Thymus (tissue), 14 donors: Measurements from ENCODE around the gene CFAP20DC. TPM values are rescaled to one million over a fixed set of nuclear protein-coding genes. Genes with fewer than 3 reads are reported as not detected.
A peak's percentile ranks its signal among the peaks of the same experiment; 100 is the strongest.
"Not testable (repeated sequence)": the region's sequence is repeated elsewhere in the genome, so short reads cannot be mapped to it uniquely, and the experiment has no call there.

Experiments used
- DNase-seq, 9 donors: peaks; one replicate each; pipeline ENCODE4 v3.0.0-alpha.2; 2013; ENCODE audit warnings: low spot score in 9 of 9, low read depth in 6 of 9, missing footprints in 1 of 9
- H3K27ac ChIP-seq, 2 donors: one replicate each; pipeline ENCODE4 v1.5.1; 2013; ENCODE audit warnings: control low read depth in 1 of 2, low read depth in 1 of 2, low read length in 1 of 2, mild to moderate bottlenecking in 1 of 2, moderate library complexity in 1 of 2
- H3K27me3 ChIP-seq, 2 donors: one replicate each; pipeline ENCODE4 v1.5.1; 2013; ENCODE audit warnings: low read length in 1 of 2; ENCODE audit not compliant: control insufficient read depth in 2 of 2, insufficient read depth in 1 of 2
- H3K36me3 ChIP-seq, 2 donors: one replicate each; pipeline ENCODE4 v1.5.1; 2013; ENCODE audit warnings: low read length in 1 of 2, mild to moderate bottlenecking in 1 of 2, moderate library complexity in 1 of 2; ENCODE audit not compliant: control insufficient read depth in 2 of 2, insufficient read depth in 2 of 2
- H3K4me1 ChIP-seq, 2 donors: one replicate each; pipeline ENCODE4 v1.5.1; 2013; ENCODE audit warnings: low read length in 2 of 2; ENCODE audit not compliant: control insufficient read depth in 2 of 2, insufficient read depth in 2 of 2
- H3K4me3 ChIP-seq, 2 donors: one replicate each; pipeline ENCODE4 v1.5.1; 2013; ENCODE audit warnings: low read length in 2 of 2, control low read depth in 1 of 2, mild to moderate bottlenecking in 1 of 2
- H3K9me3 ChIP-seq, 2 donors: one replicate each; pipeline ENCODE4 v1.5.1; 2013; ENCODE audit warnings: low read length in 1 of 2, mild to moderate bottlenecking in 1 of 2; ENCODE audit not compliant: control insufficient read depth in 2 of 2, insufficient read depth in 1 of 2
- whole genome bisulfite sequencing: extraction: QIAGEN DNeasy Blood & Tissue Kit; methylation state at CpG from one replicate; pipeline ENCODE4 v1.1.7; 2013; 5-methylcytosine and 5-hydroxymethylcytosine counted together
- long read RNA-seq, 10 donors: transcript quantifications; one replicate each; lab custom pipeline, GENCODE V29; 2026
- polyA plus RNA-seq: library from polyadenylated mRNA; stranded (reverse); fragments of 200-250 nt; gene quantifications from one replicate; pipeline ENCODE4 v1.2.3, GENCODE V29; 2013
- total RNA-seq: library from RNA; stranded (reverse); fragments of 120-200 nt; gene quantifications from one replicate; pipeline ENCODE4 v1.2.4, GENCODE V29; 2013
- donor health status: healthy.

Gene CFAP20DC
- total RNA-seq (1.6 TPM), polyA plus RNA-seq (1.0 TPM)
- long read RNA-seq, donor 1 = 0 reads
- long read RNA-seq, donor 2 = 0 reads
- long read RNA-seq, donor 3 = 0 reads
- long read RNA-seq, donor 4 = 0 reads
- long read RNA-seq, donor 5 = 0 reads
- long read RNA-seq, donor 6 = 0 reads
- long read RNA-seq, donor 7 = 0 reads
- long read RNA-seq, donor 8 = 0 reads
- long read RNA-seq, donor 9 = 0 reads
- long read RNA-seq, donor 10 = 0 reads

DNA sequence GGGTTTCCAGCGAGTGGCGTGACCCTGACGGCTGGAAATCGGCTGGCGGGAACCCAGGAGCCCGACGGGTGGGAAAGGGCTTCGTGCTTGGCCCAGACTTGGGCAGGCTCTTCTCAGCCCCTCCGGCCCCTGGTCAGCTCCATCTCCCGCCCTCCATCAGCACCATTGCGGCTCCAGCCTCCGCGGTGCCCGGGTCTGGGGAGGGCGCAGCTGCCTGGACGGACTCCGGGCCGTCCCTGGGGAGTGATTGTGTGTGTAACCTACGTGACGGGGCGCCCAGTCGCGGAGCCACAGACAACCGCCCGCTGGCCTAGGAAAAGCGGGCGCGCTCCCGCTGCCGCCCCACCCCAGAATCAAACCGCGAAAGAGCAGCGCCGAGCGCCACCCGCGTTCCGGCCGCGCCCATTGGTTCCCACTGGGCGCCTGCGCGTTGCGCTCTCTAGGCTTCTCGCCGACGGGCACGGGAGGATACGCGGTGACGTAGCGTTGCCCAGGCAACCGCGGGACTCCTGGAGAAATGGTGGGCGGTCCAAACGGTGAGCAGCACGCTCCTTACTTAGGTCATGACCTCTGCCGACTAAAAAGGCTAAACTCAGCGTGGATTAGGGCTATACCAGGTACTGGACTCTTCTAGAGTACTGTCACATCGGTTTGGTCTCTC lies at the start of gene CFAP20DC:
Gene CFAP20DC, minus strand, starts transcription at position 355 of the 661 bp plus-strand sequence. CDS start 394 bp downstream, outside the sequence.
- H3K4me1 ChIP-seq = peaks cover 0 to 11% of the 10 kb centered on the region in 2 donors
- 4% methylated on average over 60 of the region's 60 CpGs for WGBS
- H3K36me3 ChIP-seq = no peaks in the 10 kb centered on the region
- H3K27ac ChIP-seq = peak within 1 kb of the TSS in 1 of 2 donors; percentile 34
- DNase-seq = peak; percentile 77 to 95 (median 87)
- no peaks in the 10 kb centered on the region for H3K27me3 ChIP-seq
- no peaks in the 10 kb centered on the region for H3K9me3 ChIP-seq
- H3K4me3 ChIP-seq = peak within 1 kb of the TSS; percentile 66 to 77

DNA sequence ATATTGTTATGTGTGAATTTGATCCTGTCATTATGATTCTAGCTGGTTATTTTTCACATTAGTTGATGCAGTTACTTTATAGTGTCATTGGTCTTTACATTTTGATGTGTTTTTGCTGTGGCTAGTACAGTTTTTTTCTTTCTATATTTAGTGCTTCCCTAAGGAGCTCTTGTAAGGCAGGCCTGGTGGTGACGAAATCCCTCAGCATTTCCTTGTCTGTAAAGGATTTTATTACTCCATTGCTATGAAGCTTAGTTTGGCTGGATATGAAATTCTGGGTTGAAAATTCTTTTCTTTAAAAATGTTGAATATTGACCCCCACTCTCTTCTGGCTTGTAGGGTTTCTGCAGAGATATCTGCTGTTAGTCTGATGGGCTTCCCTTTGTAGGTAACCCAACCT lies 48.7 kb upstream of the CFAP20DC start:
- H3K36me3 ChIP-seq, H3K27ac ChIP-seq, H3K4me3 ChIP-seq, H3K4me1 ChIP-seq, H3K27me3 ChIP-seq, H3K9me3 ChIP-seq, DNase-seq: not testable (repeated sequence)
- 96% methylated on average over 1 of the region's 1 CpG for WGBS

DNA sequence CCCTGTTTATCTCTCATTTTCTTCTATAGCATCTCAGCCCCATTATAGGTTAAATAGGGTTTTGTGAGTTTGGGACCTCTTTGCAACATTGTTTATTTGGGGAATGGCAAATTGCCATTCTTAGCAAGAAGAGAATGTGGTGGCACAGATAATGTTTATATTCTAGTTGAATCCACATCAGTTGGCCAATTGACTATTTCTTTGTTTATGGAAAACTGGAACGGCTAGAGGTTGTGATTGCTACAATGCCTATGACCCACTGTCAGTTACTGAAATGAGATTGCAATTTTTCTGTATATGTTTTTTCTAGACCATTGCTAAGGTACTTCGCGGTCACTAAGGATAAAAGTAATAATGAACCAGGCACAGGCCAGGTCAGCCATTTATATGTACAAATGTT lies 44.6 kb upstream of the CFAP20DC start:
- no peaks in the 10 kb centered on the region for H3K9me3 ChIP-seq
- H3K36me3 ChIP-seq = no peaks in the 10 kb centered on the region
- H3K4me1 ChIP-seq = no peaks in the 10 kb centered on the region
- DNase-seq = no peak
- no peak overlapping the region for H3K27ac ChIP-seq
- 97% methylated on average over 3 of the region's 3 CpGs for WGBS
- H3K4me3 ChIP-seq = no peak overlapping the region
- no peaks in the 10 kb centered on the region for H3K27me3 ChIP-seq

DNA sequence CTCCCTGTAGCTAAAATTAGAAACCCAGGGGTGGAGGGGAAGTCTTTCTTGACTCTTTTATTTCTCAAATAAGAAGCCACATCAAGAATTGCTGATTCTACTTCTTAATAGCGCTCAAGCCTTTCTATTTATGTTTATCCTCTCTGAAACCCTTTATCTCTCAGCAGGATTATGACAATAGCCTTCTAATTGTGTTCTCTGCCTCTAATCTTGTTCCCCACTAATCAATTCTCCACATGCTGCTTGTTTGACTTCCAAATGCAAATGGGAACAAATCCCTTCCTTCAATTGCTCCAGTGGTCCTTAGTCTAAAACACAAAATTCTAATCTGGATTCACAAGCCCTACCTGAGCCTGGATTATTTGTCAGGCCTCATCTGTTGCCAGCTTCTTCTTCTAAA lies 43.7 kb upstream of the CFAP20DC start:
- H3K4me1 ChIP-seq = no peaks in the 10 kb centered on the region
- 89% methylated on average over 1 of the region's 1 CpG for whole genome bisulfite sequencing

DNA sequence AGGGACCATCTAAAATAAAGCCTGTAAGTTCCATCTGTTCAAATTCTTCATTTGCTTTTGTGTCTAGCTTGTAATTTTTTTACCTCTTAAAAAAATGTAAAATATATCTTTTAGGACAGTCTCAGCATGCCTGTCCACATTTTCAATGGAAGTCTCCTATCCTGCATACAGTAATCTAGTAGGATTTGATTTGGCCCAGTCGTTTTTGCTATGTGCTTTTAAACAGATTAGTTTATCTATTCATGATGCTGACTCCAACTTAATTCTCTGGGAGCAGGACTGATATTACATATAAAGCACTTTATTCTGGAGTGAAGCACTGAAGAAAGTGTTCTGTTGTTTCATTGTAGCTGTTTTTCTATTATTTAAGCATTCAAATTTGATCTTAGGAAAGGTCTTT lies 38.9 kb upstream of the CFAP20DC start:
- no peak overlapping the region for H3K27ac ChIP-seq
- H3K9me3 ChIP-seq = no peaks in the 10 kb centered on the region
- WGBS = 97% methylated on average over 1 of the region's 1 CpG
- no peaks in the 10 kb centered on the region for H3K36me3 ChIP-seq
- H3K27me3 ChIP-seq = no peaks in the 10 kb centered on the region
- H3K4me1 ChIP-seq = no peaks in the 10 kb centered on the region
- no peak for DNase-seq
- no peak overlapping the region for H3K4me3 ChIP-seq

More for the DNA sequence above, 43.7 kb upstream of the CFAP20DC start:
- Histone ChIP-seq H3K27ac (no peak overlapping the region), H3K4me3 (no peak overlapping the region), H3K9me3 (no peaks in the 10 kb centered on the region), H3K36me3 (no peaks in the 10 kb centered on the region), H3K27me3 (no peaks in the 10 kb centered on the region)
- no peak for DNase-seq

DNA sequence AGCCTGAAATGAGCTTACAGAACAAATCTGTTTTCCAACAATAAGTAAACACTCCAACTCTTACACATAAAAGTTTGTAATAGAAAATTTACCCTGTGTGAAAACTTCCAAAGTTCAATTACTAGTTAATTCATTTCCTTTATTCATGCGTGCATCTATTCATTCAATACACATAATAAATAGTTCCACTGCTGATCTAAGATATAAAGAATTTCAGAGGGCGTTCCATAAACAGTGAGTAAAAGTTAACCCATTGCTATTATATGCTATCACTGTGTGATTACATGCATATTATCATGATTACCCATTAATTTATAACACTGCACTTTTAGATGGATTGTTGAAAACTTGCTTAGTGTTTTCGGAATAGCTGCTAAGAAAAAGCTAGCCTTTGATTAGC lies 36.2 kb upstream of the CFAP20DC start:
- DNase-seq = no peak
- H3K27ac ChIP-seq = no peak overlapping the region
- 96% methylated on average over 3 of the region's 3 CpGs for whole genome bisulfite sequencing
- H3K9me3 ChIP-seq = no peaks in the 10 kb centered on the region
- no peaks in the 10 kb centered on the region for H3K27me3 ChIP-seq
- H3K36me3 ChIP-seq = no peaks in the 10 kb centered on the region
- H3K4me1 ChIP-seq = no peaks in the 10 kb centered on the region
- H3K4me3 ChIP-seq = no peak overlapping the region

DNA sequence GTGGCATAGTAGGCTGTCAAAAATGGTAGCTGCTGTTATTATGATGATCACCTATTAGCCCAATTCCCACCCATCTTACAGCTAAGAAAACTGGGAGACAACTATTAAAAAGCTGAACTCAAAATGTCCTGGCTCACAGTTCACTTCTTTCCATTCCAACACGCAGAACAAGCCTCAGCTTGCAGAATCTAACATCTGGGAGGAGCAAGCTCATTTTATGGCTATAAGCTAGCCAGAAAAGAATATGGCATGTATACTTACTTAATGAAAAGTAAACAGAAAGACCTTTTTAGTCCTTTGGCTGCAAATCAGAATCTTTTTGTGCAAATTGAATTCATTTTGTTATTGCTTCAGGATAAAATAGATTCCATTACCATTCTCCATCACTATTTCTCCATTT lies 34.8 kb upstream of the CFAP20DC start:
- 97% methylated on average over 1 of the region's 1 CpG for WGBS
- Histone ChIP-seq H3K27me3 (no peaks in the 10 kb centered on the region), H3K27ac (no peak overlapping the region), H3K4me1 (no peaks in the 10 kb centered on the region), H3K36me3 (no peaks in the 10 kb centered on the region), H3K4me3 (no peak overlapping the region), H3K9me3 (no peaks in the 10 kb centered on the region)
- no peak for DNase-seq

DNA sequence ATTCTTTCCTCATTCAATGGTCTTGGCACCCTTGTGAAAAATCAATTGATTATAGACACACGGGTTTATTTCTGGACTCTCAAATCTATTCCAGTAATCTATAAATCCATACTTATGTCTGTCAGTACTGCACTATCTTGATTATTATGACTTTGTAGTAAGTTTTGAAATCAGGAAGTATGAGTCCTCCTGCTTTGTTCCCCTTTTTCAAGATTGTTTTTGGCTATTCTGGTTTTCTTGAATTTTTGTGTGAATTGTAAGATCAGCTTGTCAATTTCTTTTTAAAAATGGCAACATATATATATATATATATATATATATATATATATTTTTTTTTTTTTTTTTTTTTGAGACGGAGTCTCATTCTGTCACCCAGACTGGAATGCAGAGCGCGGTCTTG lies 32.3 kb upstream of the CFAP20DC start:
- H3K36me3 ChIP-seq = no peaks in the 10 kb centered on the region
- no peak overlapping the region for H3K4me3 ChIP-seq
- no peaks in the 10 kb centered on the region for H3K4me1 ChIP-seq
- H3K27ac ChIP-seq = no peak overlapping the region
- no peak for DNase-seq
- WGBS = 67% methylated on average over 4 of the region's 4 CpGs
- no peaks in the 10 kb centered on the region for H3K27me3 ChIP-seq
- H3K9me3 ChIP-seq = no peaks in the 10 kb centered on the region

DNA sequence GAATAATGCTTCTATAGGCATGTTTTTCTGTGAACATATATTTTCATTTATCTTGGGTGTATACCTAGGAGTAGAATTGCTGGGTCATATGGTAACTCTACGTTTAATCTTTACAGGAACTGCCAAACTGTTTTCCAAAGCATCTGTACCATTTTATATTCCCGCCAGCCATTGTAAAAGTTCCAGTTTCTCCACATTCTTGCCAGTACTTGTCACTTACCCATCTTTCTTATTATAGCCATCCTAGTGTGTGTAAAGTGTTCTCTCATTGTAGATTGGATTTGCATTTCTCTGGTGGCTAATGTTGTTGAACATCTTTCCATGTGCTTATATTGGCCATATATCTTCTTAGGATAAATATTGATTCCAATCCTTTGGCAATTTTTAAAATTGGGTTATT lies 31.2 kb upstream of the CFAP20DC start:
- no peaks in the 10 kb centered on the region for H3K9me3 ChIP-seq
- H3K4me3 ChIP-seq = no peak overlapping the region
- no peaks in the 10 kb centered on the region for H3K27me3 ChIP-seq
- no peaks in the 10 kb centered on the region for H3K4me1 ChIP-seq
- 93% methylated on average over 2 of the region's 2 CpGs for WGBS
- no peak for DNase-seq
- no peak overlapping the region for H3K27ac ChIP-seq
- no peaks in the 10 kb centered on the region for H3K36me3 ChIP-seq
